NCI-H524 (cell line): Measurements from ENCODE around the gene GOLGA8Q.
"Not testable (repeated sequence)": the region's sequence is repeated elsewhere in the genome, so short reads cannot be mapped to it uniquely, and the experiment has no call there.

Source experiments
- DNase-seq, 2 experiments: peaks; one replicate each; lab custom pipeline; 2025; lab: John Stamatoyannopoulos, UW

GOLGA8Q gene

GRCh38 chr15:30551750-30552149, at the start of gene GOLGA8Q:
TSS of gene GOLGA8Q (plus strand) at chr15:30552050. CDS start at chr15:30552078, 28 bp downstream.
- DNase-seq, result not testable (repeated sequence)

- DNase-seq, result not testable (repeated sequence)
Measured at GRCh38 chr15:30502904-30503781, 48.7 kb upstream of the GOLGA8Q start.

DNA sequence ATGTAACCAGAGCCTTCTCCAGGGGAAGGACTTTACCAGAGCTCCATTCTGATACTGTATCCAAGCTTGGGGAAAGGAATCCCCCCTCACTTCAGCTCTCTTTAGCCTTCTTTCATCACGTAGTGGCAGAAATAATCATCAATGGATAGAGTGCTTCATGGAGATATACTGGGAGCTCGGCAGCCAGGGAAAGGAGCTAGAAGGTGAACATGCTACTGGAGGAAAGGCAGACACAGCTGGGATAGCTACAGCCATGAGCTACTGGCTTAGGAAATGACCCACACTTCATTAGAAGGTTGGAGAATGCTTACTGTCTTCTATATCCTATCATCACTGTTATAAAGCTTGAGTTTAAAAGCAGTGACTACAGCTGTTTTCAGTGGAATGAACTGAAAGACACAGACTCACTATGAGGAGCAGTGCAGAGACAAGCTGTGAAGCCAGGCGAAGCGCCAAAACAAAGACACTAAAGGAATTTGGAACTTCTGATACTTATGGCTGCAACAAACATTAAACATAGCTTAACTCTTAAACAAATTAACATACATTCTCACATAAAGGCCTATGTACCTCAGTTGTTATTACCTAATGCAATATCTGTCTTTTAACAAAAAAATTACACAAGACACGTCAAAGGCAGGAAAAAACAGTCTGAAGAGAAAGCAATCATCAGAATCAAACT, 47.5 kb upstream of the GOLGA8Q start:
- not testable (repeated sequence) for DNase-seq

DNA sequence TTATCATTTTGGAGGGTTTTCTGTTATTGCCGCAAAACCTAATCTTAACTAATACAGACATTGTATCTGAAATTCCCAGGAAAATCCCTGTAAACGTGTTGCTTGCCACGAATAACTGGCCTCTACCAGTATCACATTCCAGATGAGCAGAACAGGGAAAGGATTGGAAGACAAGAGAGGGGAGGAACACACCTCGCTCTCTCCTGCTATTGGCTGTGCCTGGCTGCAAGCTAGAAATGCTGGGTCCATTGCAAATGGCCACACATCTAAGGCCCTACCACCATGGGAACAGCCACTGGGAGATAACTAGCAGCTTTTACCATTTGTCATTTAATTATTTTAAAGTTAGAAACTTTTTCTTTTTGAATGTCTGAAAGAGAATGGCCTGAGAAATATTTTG, 37.3 kb upstream of the GOLGA8Q start:
- DNase-seq, result not testable (repeated sequence)

DNA sequence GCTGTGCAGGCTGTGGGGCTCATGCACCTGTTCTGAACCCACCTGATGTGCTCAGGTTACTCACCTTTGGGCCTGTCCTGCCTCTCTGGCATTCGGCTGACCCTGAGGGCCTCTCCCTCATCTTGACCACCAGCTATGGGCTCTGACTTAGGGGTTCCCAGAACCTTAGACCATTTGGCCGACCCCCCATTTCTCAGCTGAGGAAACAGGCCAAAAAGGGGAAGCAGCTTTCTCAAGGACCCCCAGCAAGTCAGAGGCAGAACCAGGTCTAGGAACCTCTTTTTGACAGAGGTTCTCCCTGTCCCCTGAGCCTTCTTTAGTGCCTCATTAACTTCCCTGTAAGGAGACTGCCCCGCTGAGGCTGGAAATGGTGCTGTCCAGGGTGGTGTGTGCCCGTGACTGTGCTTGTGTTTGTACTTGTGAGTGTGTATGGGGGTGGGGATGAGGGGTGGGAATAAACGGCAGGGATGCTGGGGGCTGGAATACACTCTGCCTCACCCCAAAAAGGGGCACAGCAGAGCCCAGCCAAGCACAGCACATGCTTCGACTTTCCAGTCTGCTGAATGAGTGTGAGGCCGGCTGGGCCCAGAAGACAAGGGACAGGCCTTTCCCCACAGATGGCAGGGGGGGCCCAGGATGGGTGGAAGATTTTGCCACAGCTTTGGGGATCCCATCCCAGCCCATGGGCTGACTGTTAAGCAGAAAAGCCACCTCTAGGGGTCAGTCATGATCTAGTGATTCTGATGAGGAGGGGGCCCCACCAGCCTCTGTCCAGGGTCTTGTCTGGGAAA, 28.2 kb upstream of the GOLGA8Q start:
- DNase-seq, result not testable (repeated sequence)

DNA sequence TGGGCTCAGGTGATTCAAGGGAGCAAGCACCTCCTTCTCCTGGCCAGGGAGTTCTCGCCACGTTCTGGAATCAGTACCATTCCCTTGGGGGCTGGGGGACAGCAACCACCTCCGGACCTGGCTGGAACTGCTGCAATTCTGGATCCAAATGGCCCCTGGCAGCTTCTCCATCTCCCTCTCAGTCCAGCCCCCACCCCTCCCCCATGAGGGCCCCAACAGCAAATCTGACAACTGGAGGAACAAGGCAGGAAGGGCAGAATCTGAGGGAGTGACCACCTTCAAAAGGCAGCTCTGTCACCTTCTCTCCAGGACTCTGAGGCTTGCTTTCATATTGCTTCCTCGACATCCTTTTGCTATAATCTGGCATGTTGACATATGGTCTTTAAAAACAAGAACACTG, 25.9 kb upstream of the GOLGA8Q start:
- DNase-seq, result not testable (repeated sequence)

- not testable (repeated sequence) for DNase-seq
Measured at GRCh38 chr15:30529049-30529448, 22.8 kb upstream of the GOLGA8Q start.

GRCh38 chr15:30566949-30567348, 15.1 kb downstream of the GOLGA8Q start:
- DNase-seq, result not testable (repeated sequence)

DNA sequence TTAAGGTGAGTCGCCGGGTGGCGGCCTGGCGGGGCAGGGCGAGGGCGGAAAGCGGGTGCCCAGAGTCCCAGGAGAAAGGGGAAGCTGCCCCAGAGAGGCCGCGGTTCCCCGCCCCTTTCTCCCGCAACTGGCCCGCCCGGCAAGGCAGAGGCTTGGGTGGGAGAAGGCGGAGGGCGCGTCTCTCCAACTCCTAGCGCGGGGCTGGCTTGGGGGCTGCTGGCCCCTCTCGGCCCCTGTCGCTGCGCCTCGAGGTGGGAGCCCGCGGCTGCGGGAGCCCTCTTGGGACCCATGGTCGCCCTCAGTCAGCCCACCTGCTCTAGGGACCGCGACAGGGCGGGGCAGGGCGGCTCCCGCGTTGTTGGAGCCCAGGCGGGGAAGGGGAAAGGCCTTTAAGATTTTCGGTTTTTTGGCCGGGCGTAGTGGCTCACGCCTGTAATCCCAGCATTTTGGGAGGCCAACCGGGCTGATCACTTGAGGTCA, 21.2 kb downstream of the GOLGA8Q start:
- DNase-seq, result not testable (repeated sequence)

DNA sequence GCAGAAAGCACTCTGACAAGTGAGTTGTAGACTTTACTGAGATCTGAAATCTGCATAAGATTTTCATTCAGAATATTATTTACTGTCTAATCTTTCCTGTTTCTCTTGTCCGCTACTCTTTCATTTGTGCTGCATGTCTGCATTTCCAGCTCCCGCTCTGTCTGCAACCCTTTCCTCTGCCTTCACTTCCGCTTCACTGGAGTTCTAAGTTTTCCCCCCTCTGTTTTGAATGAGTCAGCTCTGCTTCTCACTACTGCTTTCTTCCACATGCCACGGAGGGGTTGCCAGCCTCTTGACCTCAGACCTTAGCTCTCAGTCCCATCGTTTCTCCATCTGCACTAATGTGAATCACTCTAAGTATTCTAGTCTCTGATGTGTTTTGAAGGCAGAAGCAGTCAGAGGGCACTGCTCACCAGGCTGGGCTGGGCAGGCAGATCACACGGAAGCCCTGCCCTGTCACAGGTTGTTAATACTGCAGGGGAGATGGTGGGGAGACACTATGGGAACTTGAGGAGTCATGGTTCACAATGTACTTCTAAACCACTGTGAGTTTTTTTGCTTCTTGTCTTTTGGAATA, 27.6 kb downstream of the GOLGA8Q start:
- DNase-seq, result not testable (repeated sequence)

DNA sequence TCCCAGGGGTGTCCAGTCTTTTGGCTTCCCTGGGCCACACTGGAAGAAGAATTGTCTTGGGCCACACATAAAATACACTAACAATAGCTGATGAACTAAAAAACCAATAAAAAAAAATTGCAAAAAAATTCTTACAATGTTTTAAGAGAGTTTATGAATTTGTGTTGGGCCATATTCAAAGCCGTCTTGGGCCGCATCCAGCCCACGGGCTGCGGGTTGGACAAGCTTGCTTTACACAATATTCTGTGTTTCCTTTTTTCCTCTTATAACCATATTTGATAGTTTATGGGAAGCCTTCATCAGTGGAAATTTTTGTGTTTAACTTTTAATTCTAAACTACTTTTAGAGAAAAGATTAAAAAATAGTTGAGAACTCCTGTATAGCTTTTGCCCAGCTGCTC, 28.9 kb downstream of the GOLGA8Q start:
- DNase-seq, result not testable (repeated sequence)

- DNase-seq, result not testable (repeated sequence)
Measured at GRCh38 chr15:30598953-30599352, 47.1 kb downstream of the GOLGA8Q start.

GRCh38 chr15:30603796-30604195, 51.9 kb downstream of the GOLGA8Q start, which contains the start of gene GOLGA8H:
TSS of gene GOLGA8H (plus strand) at chr15:30604028. CDS start at chr15:30604126, 98 bp downstream.
- not testable (repeated sequence) for DNase-seq
